ENCODE results near the gene ITSN1.
"Not testable (repeated sequence)": the region's sequence is repeated elsewhere in the genome, so short reads cannot be mapped to it uniquely, and the experiment has no call there.

Gene ITSN1

GRCh38 chr21:33651965-33652680, 9.8 kb downstream of the ITSN1 start:
- no peak for DNase-seq

DNA sequence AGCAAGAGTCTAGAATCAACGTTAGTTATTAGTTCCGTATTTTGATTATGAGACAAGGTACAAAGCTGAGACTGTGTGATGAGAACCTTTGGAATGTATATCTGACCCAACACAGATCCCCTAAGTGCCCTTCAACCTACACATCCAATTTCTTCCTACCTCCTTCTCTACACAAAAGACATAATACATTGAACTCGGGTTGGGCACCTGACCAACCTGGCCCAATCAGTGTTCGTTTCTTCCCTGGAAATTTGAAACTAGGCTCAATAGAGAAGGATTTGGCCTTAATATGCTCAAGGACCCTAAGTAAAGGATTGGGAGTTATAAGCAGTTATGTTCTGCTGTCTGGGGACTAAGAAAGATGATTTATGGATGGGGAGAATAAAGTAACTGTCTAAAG, 12.1 kb downstream of the ITSN1 start:
- DNase-seq: no peak

GRCh38 chr21:33655588-33656221, 13.4 kb downstream of the ITSN1 start:
- no peak for DNase-seq

- peak; percentile 89 for DNase-seq
These were observed 15.0 kb downstream of the ITSN1 start for GRCh38 chr21:33657124-33657820.

DNA sequence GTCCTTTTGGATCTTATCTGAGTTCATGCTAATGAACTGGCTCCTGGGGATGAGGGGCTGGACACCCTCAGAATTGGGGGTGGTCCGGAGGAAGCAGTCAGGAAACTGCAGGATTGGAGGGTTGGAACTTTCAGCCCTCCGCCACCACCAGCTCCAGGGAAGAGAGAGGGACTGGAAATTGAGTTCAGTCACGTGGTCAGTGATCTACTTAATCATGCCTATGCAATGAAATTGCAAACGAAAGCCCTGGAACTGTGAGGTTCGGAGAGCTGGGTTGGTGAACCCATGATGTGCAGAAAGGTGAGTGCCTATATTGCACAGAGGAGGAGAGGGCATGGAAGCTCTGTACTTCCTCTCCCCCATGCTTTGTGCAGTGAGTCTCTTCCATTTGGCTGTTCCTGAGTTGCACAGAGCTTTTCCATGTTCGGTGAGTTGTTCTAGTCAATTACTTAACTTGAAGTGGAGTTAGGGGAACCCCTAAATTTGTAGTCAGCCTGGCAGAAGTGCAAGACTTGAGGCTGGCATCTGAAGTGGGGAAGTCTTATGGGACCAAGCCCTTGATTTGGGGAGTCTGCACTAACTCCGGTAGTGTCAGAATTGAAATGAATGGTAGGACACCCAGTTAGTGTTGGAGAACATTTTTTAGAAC, 16.7 kb downstream of the ITSN1 start:
- peak; percentile 28 for DNase-seq

- DNase-seq: no peak
These were observed 17.3 kb downstream of the ITSN1 start for GRCh38 chr21:33659568-33659949.

DNA sequence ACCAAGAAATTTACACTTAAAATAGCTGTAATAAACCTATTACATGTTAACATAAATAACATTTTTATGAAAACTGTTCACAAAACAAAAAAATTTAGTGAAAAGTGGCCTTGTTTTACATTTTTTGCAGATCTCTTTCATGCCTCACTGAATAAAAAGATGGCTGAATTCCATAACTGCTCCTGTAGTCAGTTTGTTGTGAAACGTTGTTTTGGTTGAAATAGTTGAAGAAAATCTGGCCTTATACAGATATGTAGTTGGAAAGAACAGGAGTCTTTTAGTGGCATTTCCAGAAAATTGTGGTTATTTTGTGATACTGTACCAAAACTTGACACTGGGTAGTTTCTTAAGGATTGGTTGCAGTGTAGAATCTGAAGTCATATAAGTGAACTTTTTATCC, 18.1 kb downstream of the ITSN1 start:
- DNase-seq: no peak

GRCh38 chr21:33661146-33661545, 18.8 kb downstream of the ITSN1 start:
- DNase-seq: no peak

DNA sequence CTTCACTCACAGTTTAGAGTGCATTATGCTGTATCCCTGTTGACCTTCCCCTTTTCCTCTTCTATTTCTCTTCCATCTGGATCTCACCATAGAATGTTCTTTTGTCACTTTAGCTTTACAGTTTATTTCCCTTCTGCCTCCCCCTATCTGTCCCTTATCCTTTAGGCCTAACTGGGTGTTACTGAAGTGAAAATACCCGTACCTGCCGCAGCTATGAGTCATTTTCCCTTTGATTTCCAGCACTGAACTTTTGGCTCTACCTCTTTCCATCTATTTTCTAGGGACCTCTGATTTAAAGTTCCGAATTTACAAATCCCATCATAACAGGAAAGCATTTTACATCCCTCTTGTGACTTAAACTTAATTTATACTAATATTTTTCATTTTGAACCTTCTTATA, 19.7 kb downstream of the ITSN1 start:
- DNase-seq: no peak

- DNase-seq: no peak
These were observed 20.9 kb downstream of the ITSN1 start for GRCh38 chr21:33663241-33663640.

DNA sequence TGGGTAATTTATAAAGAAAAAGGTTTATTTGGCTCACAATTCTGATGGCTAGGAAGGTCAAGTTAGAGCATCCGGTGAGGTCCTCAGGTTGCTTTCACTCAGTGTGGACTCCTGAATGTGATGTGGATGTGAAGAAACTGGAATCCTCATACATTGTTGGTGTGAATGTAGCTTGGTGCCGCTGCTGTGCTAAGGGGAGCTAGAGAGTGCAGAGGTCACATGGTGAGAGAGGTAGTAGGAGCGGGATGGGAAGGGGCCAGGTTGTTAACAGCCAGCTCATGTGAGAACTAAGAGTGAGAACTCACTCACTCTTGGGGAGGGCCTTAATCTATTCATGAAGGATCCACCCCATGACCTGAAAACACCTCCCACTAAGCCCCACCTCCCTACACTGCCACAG, 21.8 kb downstream of the ITSN1 start:
- no peak for DNase-seq

- no peak for DNase-seq
These were observed 23.9 kb downstream of the ITSN1 start for GRCh38 chr21:33666153-33666552.

- no peak for DNase-seq
These were observed 25.3 kb downstream of the ITSN1 start for GRCh38 chr21:33667636-33668035.

DNA sequence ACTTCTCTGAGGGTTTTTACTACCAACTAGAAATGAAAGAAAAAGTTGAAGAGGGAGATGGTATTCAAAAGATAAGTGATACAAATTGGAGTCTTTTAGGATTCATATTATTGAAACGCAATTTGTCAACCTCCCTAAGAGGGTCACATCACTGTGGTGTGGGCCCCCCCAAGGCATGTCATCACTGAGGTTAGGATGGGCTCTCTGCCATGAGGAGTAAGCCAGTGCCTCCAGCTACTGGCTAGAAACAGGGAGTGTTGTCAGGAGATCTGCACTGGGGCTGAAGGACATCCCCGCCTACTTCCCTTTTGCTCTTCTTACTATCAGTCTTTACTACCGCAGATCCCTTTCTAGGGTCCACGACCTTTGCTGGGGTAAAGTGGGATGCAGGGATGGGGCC, 25.9 kb downstream of the ITSN1 start:
- DNase-seq: no peak

DNA sequence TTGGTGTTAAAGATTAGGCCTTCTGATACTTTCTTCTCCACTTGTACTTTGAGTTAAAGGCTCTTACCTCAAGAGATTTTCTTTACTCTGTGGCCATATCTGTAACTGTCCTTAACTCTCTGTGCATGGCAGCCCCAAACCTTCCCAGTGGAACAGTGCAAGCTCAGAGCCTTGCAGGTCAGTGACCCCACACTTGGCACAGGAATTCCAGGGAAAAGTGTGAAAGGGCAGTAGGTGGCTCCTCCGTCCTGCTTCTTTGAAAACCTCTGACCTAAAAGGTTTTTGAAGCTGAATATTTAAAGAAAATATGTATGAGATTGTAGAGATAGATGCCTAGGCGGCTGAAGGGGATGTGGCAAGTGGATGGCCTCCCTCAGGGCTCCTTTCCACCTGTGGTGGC, 26.3 kb downstream of the ITSN1 start:
- no peak for DNase-seq

GRCh38 chr21:33670076-33670978, 28.0 kb downstream of the ITSN1 start:
- peak; percentile 59 for DNase-seq

- DNase-seq: no peak
These were observed 31.2 kb downstream of the ITSN1 start for GRCh38 chr21:33673473-33673872.

DNA sequence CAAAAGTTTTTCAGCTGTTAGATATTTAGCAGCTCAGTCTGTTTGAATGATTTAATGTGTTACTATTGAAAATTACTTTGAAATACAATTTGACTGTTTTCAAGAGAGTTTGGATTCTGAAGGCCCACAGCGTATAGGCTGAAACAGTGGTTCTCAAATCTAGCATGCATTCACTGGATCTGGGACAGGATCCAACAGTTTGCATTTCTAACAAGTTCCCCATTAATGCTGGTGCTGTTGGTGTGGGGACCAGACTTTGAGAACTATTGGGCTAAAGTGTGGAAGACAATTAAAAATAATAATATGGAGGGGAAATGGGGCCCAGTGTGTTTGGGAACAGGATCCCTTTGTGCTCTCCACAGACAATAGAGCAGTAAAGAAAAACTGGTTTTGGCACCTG, 31.9 kb downstream of the ITSN1 start:
- no peak for DNase-seq

GRCh38 chr21:33676666-33677065, 34.4 kb downstream of the ITSN1 start:
- DNase-seq: not testable (repeated sequence)

DNA sequence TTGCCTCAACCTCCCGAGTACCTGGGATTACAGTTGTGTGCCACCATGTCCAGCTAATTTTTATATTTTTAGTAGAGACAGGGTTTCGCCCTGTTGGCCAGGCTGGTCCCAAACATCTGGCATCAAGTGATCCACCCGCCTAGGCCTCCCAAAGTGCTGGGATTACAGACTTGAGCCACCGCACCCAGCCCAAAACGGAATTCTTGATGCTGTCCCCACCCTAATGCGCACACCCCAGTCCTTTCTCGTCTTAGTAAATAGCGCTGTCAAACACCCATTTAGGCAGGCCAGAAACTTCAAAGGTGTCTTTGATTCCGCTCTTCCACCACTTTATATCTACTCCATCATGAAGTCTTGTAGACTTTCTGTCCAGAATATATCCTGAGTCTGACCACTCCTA, 35.1 kb downstream of the ITSN1 start:
- DNase-seq: no peak

DNA sequence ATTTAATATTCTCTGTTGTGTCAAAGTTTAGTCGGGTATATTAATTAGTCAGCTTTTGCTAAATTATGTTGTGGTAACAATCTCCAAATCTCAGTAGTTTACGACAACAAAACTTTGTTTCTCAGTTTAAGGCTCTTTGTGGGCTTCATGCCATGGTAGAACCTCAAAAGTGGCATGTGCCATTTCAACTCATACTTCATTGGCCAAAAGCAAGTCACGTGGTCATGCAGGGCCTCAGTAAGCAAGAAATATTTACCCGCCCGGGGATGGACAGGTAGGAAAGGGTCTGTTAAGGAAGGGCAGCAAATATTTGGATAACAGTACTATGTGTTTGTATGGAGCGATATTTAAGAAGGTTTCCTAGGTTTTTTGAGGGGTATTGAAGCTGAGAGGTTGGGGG, 38.6 kb downstream of the ITSN1 start:
- DNase-seq: no peak

- DNase-seq: peak; percentile 49
These were observed 40.8 kb downstream of the ITSN1 start for GRCh38 chr21:33682992-33683627.
